ENCODE measurements around the gene ELMO1.

DNA sequence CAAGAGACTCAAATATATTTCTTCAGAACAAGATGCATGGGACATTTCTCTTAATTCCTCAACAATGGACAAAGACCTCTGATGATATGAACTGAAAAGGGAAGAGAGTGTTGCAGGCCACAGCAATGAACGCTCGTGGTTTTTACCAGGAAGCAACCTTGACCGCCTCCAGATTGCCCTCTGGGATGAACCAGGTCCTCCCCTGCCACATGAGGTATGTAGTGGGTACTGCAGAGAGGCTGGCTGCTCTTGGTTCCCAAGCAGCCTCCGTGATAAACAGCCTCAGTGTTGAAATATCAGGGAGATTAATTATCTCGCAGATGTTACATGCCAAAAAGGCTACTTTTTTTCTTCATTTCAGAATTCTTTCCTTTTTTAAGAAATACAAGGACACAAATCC is 338.8 kb downstream of the ELMO1 start:
- TF ChIP-seq, protein P1, sequence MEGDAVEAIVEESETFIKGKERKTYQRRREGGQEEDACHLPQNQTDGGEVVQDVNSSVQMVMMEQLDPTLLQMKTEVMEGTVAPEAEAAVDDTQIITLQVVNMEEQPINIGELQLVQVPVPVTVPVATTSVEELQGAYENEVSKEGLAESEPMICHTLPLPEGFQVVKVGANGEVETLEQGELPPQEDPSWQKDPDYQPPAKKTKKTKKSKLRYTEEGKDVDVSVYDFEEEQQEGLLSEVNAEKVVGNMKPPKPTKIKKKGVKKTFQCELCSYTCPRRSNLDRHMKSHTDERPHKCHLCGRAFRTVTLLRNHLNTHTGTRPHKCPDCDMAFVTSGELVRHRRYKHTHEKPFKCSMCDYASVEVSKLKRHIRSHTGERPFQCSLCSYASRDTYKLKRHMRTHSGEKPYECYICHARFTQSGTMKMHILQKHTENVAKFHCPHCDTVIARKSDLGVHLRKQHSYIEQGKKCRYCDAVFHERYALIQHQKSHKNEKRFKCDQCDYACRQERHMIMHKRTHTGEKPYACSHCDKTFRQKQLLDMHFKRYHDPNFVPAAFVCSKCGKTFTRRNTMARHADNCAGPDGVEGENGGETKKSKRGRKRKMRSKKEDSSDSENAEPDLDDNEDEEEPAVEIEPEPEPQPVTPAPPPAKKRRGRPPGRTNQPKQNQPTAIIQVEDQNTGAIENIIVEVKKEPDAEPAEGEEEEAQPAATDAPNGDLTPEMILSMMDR (conservative IDR thresholded peaks at IDR 0.05; ENCODE audit: low read depth, low read length): no peak
- no peak for TF ChIP-seq EZH2 (IDR thresholded peaks at IDR 0.05; ENCODE audit: low read length, unreplicated experiment)
- no peak for TF ChIP-seq EZH2phosphoT487 (IDR thresholded peaks at IDR 0.05; ENCODE audit: borderline replicate concordance, low read length)
